Psoas muscle (tissue), 8 donors: ENCODE results near the gene STRN. TPM values are rescaled to one million over a fixed set of nuclear protein-coding genes. Genes with fewer than 3 reads are reported as not detected.

Source experiments
- ATAC-seq, 4 donors: fragments of 200-7000 bp; cut with Tn5 transposase; one replicate each; pipeline ENCODE4 v1.9.1; 2020; ENCODE audit warnings: moderate library complexity in 3 of 4, mild to moderate bottlenecking in 2 of 4
- DNase-seq, 2 donors: peaks; one replicate each; pipeline ENCODE4 v3.0.0-alpha.2; 2020
- H3K27ac ChIP-seq: fragments of 200-600 bp; one replicate; pipeline ENCODE4 v1.8.0; 2022
- H3K27me3 ChIP-seq, 3 donors: fragments of 200-600 bp in 1 of 3; one replicate each; pipeline versions ENCODE4 v1.6.1 to v1.8.0; 2013 to 2022; ENCODE audit warnings: low read length in 2 of 3, mild to moderate bottlenecking in 2 of 3, moderate library complexity in 1 of 3; ENCODE audit not compliant: insufficient read depth in 3 of 3
- H3K36me3 ChIP-seq, 2 donors: fragments of 200-600 bp in 1 of 2; one replicate each; pipeline versions ENCODE4 v1.6.1 to v1.8.0; 2013 to 2022; ENCODE audit warnings: low read depth in 1 of 2, mild to moderate bottlenecking in 1 of 2, moderate library complexity in 1 of 2; ENCODE audit not compliant: insufficient read depth in 1 of 2
- H3K4me1 ChIP-seq: fragments of 200-600 bp; one replicate; pipeline ENCODE4 v1.8.0; 2022
- H3K4me3 ChIP-seq: fragments of 200-600 bp; one replicate; pipeline ENCODE4 v1.8.0; 2022; ENCODE audit warnings: mild to moderate bottlenecking
- H3K9me3 ChIP-seq: fragments of 200-600 bp; one replicate; pipeline ENCODE4 v1.8.0; 2022
- CTCF ChIP-seq: fragments of 200-600 bp; IDR thresholded peaks from one replicate; pipeline ENCODE4 v1.8.0; 2022; ENCODE audit warnings: antibody characterized with exemption
- WGBS, 3 donors: extraction: QIAGEN DNeasy Blood & Tissue Kit; methylation state at CpG; one replicate each; pipeline versions ENCODE4 v1.1.6 to v1.1.7; 2013; 5-methylcytosine and 5-hydroxymethylcytosine counted together
- intact Hi-C, 2 donors: fragments of 100-400 bp; cut with DNase I; formaldehyde crosslinking; loops; one replicate each; pipeline versions ENCODE4 v1.11.0 to v1.14.2; 2022
- polyA plus RNA-seq, 3 donors: library from polyadenylated mRNA; stranded (reverse); fragments of 200-250 nt; gene quantifications; one replicate each; pipeline ENCODE4 v1.2.3, GENCODE V29; 2013
- total RNA-seq, 4 donors: library from RNA; stranded (reverse); fragmentation: NEBNext Ultra II Directional in 2 of 4; extraction: Animal tissue kit (Norgen Biotek cat#: 25700) in 2 of 4; gene quantifications; one replicate each; pipeline versions ENCODE4 v1.2.1 to v1.2.4, GENCODE V29; 2021 to 2023
- donor health status: healthy with polysubstance abuse.
- donor health status: DM: no; HTN: no; CAD: no; lungs with moderate emphysema.
- donor health status: Bipolar disorder and iron deficiency.
- donor health status: healthy.
- donor health status: DM: yes; HTN: yes; CAD: no.
- donor health status: DM: no; HTN: no; CAD: no.
- donor health status: DM: no; HTN: no; CAD: no.
- donor health status: DM: yes; HTN: yes; CAD: no.

The STRN gene
- total and polyA plus RNA-seq, 7 donors = 12.7 to 48.5 (median 29.1) TPM

GRCh38 chr2:36811071-36811470 is 155.3 kb downstream of the STRN start:
- WGBS, 3 donors = 78 to 83% (median 82%) methylated on average over 5 of the region's 5 CpGs
- no peaks in the 10 kb centered on the region for H3K36me3 ChIP-seq
- no peak for TF ChIP-seq CTCF
- no peak overlapping the region for H3K27ac ChIP-seq
- no peaks in the 10 kb centered on the region for H3K4me1 ChIP-seq
- no peaks in the 10 kb centered on the region for H3K9me3 ChIP-seq
- intact Hi-C loops = no loop called here
- H3K4me3 ChIP-seq = no peak overlapping the region
- no peaks in the 10 kb centered on the region for H3K27me3 ChIP-seq
- no peak for DNase-seq
- ATAC-seq = no peak

GRCh38 chr2:36809069-36809445 is 157.3 kb downstream of the STRN start:
- no peak for TF ChIP-seq CTCF
- Histone ChIP-seq H3K36me3 (no peaks in the 10 kb centered on the region), H3K9me3 (no peaks in the 10 kb centered on the region), H3K4me1 (no peaks in the 10 kb centered on the region), H3K4me3 (no peak overlapping the region), H3K27me3 (no peaks in the 10 kb centered on the region), H3K27ac (no peak overlapping the region)
- DNase-seq (no peak), ATAC-seq (no peak)
- WGBS, 3 donors = 92 to 97% (median 95%) methylated on average over 3 of the region's 3 CpGs
- intact Hi-C loops = no loop called here

DNA sequence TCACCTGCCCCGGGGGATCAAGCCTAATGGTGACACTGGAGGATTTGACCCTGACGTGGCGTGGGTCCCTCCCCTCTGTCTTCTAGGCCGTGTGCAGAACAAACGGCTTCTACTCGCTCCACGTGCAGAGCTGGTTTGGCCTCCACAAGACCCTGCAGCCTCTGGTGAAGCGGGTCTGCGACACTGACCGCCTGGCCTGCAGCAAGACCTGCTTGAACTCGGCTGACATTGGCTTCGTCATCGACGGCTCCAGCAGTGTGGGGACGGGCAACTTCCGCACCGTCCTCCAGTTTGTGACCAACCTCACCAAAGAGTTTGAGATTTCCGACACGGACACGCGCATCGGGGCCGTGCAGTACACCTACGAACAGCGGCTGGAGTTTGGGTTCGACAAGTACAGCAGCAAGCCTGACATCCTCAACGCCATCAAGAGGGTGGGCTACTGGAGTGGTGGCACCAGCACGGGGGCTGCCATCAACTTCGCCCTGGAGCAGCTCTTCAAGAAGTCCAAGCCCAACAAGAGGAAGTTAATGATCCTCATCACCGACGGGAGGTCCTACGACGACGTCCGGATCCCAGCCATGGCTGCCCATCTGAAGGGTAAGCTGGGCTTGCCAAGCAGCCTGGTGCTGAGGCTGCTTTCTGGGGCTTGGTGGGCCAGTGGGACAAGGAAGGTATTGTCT is 157.8 kb downstream of the STRN start:
- DNase-seq = no peak
- intact Hi-C loops = no loop called here
- no peaks in the 10 kb centered on the region for H3K9me3 ChIP-seq
- 93 to 95% (median 93%) methylated on average over 35 of the region's 35 CpGs for WGBS, 3 donors
- no peaks in the 10 kb centered on the region for H3K27me3 ChIP-seq
- no peaks in the 10 kb centered on the region for H3K36me3 ChIP-seq
- no peak for TF ChIP-seq CTCF
- H3K4me3 ChIP-seq = no peak overlapping the region
- H3K27ac ChIP-seq = no peak overlapping the region
- ATAC-seq = no peak
- H3K4me1 ChIP-seq = no peaks in the 10 kb centered on the region

DNA sequence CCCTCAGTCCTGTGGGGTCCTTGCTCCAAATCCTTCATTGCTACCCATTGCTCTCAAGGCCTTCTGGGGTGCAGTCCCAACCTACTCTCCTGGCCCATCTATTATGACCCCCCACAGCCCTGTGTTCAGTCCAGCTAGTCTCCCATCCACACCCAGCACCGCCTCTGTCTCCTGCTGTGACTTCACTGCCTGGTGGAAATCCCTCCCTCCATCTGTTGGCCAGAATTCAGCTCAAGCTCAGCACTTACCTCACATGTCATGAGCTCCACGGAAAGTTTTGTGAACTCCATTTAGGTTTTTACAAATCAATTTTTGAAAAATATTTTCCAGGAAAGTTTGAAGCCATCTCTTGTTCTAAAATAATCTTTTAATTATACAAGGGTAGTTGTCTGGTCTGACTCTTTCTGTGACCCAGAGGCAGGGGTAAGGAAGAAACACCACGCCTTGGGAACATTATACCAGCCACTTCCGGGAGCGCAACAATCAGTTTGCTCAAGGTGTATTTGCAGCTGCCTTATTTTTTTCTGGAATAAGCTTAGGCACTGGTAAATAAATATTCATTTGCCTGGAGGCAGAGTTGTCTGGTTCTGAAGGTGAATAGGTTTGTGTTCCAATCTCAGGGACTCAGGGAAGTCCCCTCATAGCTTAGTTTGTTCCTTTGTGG is 159.0 kb downstream of the STRN start:
- Histone ChIP-seq H3K4me1 (no peaks in the 10 kb centered on the region), H3K36me3 (no peaks in the 10 kb centered on the region), H3K27ac (no peak overlapping the region), H3K4me3 (no peak overlapping the region), H3K9me3 (no peaks in the 10 kb centered on the region), H3K27me3 (no peaks in the 10 kb centered on the region)
- ATAC-seq (no peak), DNase-seq (no peak)
- WGBS, 3 donors = 66 to 69% (median 69%) methylated on average over 5 of the region's 5 CpGs
- intact Hi-C loops = no loop called here
- TF ChIP-seq CTCF = no peak
